GM12874 (cell line): Measurements from ENCODE around the gene FAM217B.
A peak's percentile ranks its signal among the peaks of the same experiment; 100 is the strongest.

Source experiments
- CTCF ChIP-seq: IDR thresholded peaks from 2 replicates; pipeline ENCODE4 v1.5.1; 2011; ENCODE audit warnings: low read depth, mild to moderate bottlenecking, control low read depth, low read length, moderate library complexity; ENCODE audit not compliant: insufficient read depth

Gene FAM217B

GRCh38 chr20:59940129-59940955 lies at the start of gene FAM217B, which contains the start of gene PPP1R3D:
TSS of gene FAM217B (plus strand) at chr20:59940389. CDS start at chr20:59943944, 3,555 bp downstream.
TSS of gene PPP1R3D (minus strand) at chr20:59940305. CDS start at chr20:59939931, 374 bp downstream.
- 0 out of 2 replicates have a peak, but pooled peaks have one; percentile 20 for TF ChIP-seq CTCF

GRCh38 chr20:59891581-59891980 lies 48.6 kb upstream of the FAM217B start:
- TF ChIP-seq CTCF, result no peak

GRCh38 chr20:59895908-59896307 lies 44.3 kb upstream of the FAM217B start:
- TF ChIP-seq CTCF, result no peak

GRCh38 chr20:59902470-59902869 lies 37.7 kb upstream of the FAM217B start:
- TF ChIP-seq CTCF, result no peak

- TF ChIP-seq CTCF, result no peak
These were observed 36.6 kb upstream of the FAM217B start for GRCh38 chr20:59903621-59904020.

- TF ChIP-seq CTCF, result no peak
These were observed 31.3 kb upstream of the FAM217B start for GRCh38 chr20:59908855-59909254.

GRCh38 chr20:59911041-59911440 lies 29.1 kb upstream of the FAM217B start:
- TF ChIP-seq CTCF, result no peak
